Prostate gland (tissue), 2 donors: Measurements from ENCODE around the gene TMEM52B. TPM values are rescaled to one million over a fixed set of nuclear protein-coding genes. Genes with fewer than 3 reads are reported as not detected.
A peak's percentile ranks its signal among the peaks of the same experiment; 100 is the strongest.

Experiments
- DNase-seq: peaks from one replicate; pipeline ENCODE4 v3.0.0-alpha.2; 2019; ENCODE audit warnings: low spot score
- H3K27ac ChIP-seq, 2 donors: fragments of 200-600 bp; sonication (generic); 2 replicates each; pipeline ENCODE4 v1.5.1; 2017 to 2019
- H3K27me3 ChIP-seq: fragments of 200-600 bp; sonication (generic); replicated peaks from 2 replicates; pipeline ENCODE4 v1.5.1; 2019; ENCODE audit not compliant: insufficient read depth
- H3K36me3 ChIP-seq, 2 donors: fragments of 200-600 bp; sonication (generic); 1 replicate in 1 of 2; 2 replicates in 1 of 2; pipeline versions ENCODE4 v1.5.1 to v1.8.1; 2017 to 2019
- H3K4me1 ChIP-seq: fragments of 200-600 bp; sonication (generic); replicated peaks from 2 replicates; pipeline ENCODE4 v1.5.1; 2019
- H3K4me3 ChIP-seq, 2 donors: fragments of 200-600 bp; sonication (generic); 2 replicates each; pipeline ENCODE4 v1.5.1; 2017 to 2019
- H3K9me3 ChIP-seq: fragments of 200-600 bp; sonication (generic); 2 replicates; pipeline ENCODE4 v1.5.1; 2017
- CTCF ChIP-seq, 4 experiments: fragments of 200-600 bp in 2 of 4; fragments of 450-650 bp in 2 of 4; sonication (generic) in 2 of 4; IDR thresholded peaks; 1 replicate in 3 of 4; 2 replicates in 1 of 4; pipeline ENCODE4 v1.5.1; 2016 to 2019; ENCODE audit warnings: antibody characterized with exemption in 4 of 4, mild to moderate bottlenecking in 2 of 4, moderate library complexity in 2 of 4
- POLR2A ChIP-seq: fragments of 450-650 bp; IDR thresholded peaks from one replicate; pipeline ENCODE4 v1.6.1; 2016; ENCODE audit warnings: antibody characterized with exemption, mild to moderate bottlenecking
- POLR2AphosphoS5 ChIP-seq: sonication (generic); formaldehyde crosslinking; IDR thresholded peaks from one replicate; pipeline ENCODE4 v1.6.1; 2017; ENCODE audit warnings: antibody characterized with exemption
- WGBS: methylation state at CpG from one replicate; pipeline ENCODE4 v1.1.5; 2018; 5-methylcytosine and 5-hydroxymethylcytosine counted together
- intact Hi-C: fragments of 100-400 bp; cut with DNase I; formaldehyde crosslinking; loops from one replicate; pipeline ENCODE4 v1.14.2; 2022
- total RNA-seq, 2 donors: library from RNA; depleted of rRNA; stranded (reverse); fragments of >200 nt; gene quantifications; one replicate each; pipeline ENCODE4 v1.1.0, GENCODE V29; 2016

The TMEM52B gene
- total RNA-seq, 2 donors from 2014 or later: 0.17 TPM; not detected in 1

GRCh38 chr12:10136637-10137205, 42.1 kb upstream of the TMEM52B start:
- Histone ChIP-seq H3K36me3 (no peaks in the 10 kb centered on the region), H3K4me1 (no peaks in the 10 kb centered on the region), H3K4me3 (no peak overlapping the region), H3K27ac (no peak overlapping the region), H3K9me3 (no peaks in the 10 kb centered on the region), H3K27me3 (no peaks in the 10 kb centered on the region)
- WGBS: 64% methylated on average over 13 of the region's 13 CpGs
- intact Hi-C loops: loop anchor here (10.0 kb wide), 2 partner anchors 102 to 392 kb away; partner anchors contain the start of gene CLEC9A
- no peak for TF ChIP-seq POLR2AphosphoS5
- TF ChIP-seq CTCF (IDR thresholded peaks at IDR 0.05): no peak
- no peak for TF ChIP-seq POLR2A
- no peak for DNase-seq

- H3K4me1 ChIP-seq: no peaks in the 10 kb centered on the region
- 10% methylated on average over 2 of the region's 2 CpGs for WGBS
- no peak for TF ChIP-seq POLR2A
- TF ChIP-seq CTCF (IDR thresholded peaks at IDR 0.05): peak in 3 of 4 experiments; percentile 45 to 70 (median 64)
- no peaks in the 10 kb centered on the region for H3K36me3 ChIP-seq
- no peak for DNase-seq
- no peaks in the 10 kb centered on the region for H3K9me3 ChIP-seq
- H3K4me3 ChIP-seq: no peak overlapping the region
- intact Hi-C loops: no loop called here
- H3K27me3 ChIP-seq: no peaks in the 10 kb centered on the region
- H3K27ac ChIP-seq: no peak overlapping the region
Measured at GRCh38 chr12:10140001-10140400, 38.8 kb upstream of the TMEM52B start.

GRCh38 chr12:10142976-10143589, 35.7 kb upstream of the TMEM52B start:
- no peak for DNase-seq
- Histone ChIP-seq H3K9me3 (no peaks in the 10 kb centered on the region), H3K4me3 (no peak overlapping the region), H3K27ac (no peak overlapping the region), H3K36me3 (no peaks in the 10 kb centered on the region), H3K27me3 (no peaks in the 10 kb centered on the region), H3K4me1 (no peaks in the 10 kb centered on the region)
- TF ChIP-seq POLR2AphosphoS5 (no peak), POLR2A (no peak), CTCF (IDR thresholded peaks at IDR 0.05) (no peak)
- 0% methylated on average over 1 of the region's 1 CpG for WGBS
- intact Hi-C loops: no loop called here

GRCh38 chr12:10147714-10148403, 31.0 kb upstream of the TMEM52B start:
- no peak for TF ChIP-seq POLR2AphosphoS5
- no peak for TF ChIP-seq CTCF (IDR thresholded peaks at IDR 0.05)
- TF ChIP-seq POLR2A: no peak
- WGBS: 94% methylated on average over 5 of the region's 5 CpGs

More at GRCh38 chr12:10147714-10148403, 31.0 kb upstream of the TMEM52B start:
- Histone ChIP-seq H3K27me3 (no peaks in the 10 kb centered on the region), H3K36me3 (no peaks in the 10 kb centered on the region), H3K4me3 (no peak overlapping the region), H3K4me1 (no peaks in the 10 kb centered on the region), H3K27ac (no peak overlapping the region), H3K9me3 (no peaks in the 10 kb centered on the region)
- intact Hi-C loops: no loop called here
- DNase-seq: no peak
